ENCODE results near the gene GALT. TPM values are rescaled to one million over a fixed set of nuclear protein-coding genes. Genes with fewer than 3 reads are reported as not detected.

The GALT gene
- total RNA-seq (2016; rRNA removed; fragmentation: Illumina TruSeq; extraction: Trizol) (21.1 and 40.4 TPM in 2 replicates), polyA plus RNA-seq (2011; rRNA removed) (46.3 and 51.3 TPM in 2 replicates), polyA minus RNA-seq (2011; rRNA and poly(A)+ RNA removed; ENCODE audit: low replicate concordance) (27.4 and 44.3 TPM in 2 replicates), Bru-seq, nascent RNA (percentile 86 among the genes with signal in this experiment), BruChase-seq, experiment 1, labeled RNA remaining after a 6-hour chase (percentile 77 among the genes with signal in this experiment), BruChase-seq, experiment 2, labeled RNA remaining after a 2-hour chase (percentile 76 among the genes with signal in this experiment)
- total RNA-seq (2016; cell fraction: cytosol; rRNA removed; fragmentation: Illumina TruSeq; extraction: Trizol; ENCODE audit: low read depth) = 12.8 and 15.4 TPM in 2 replicates
- 21.8 and 38.8 TPM in 2 replicates for total RNA-seq (2016; cell fraction: insoluble cytoplasmic fraction; rRNA removed; fragmentation: Illumina TruSeq; extraction: Trizol)
- total RNA-seq (2016; cell fraction: membrane; rRNA removed; fragmentation: Illumina TruSeq; extraction: Trizol) = 13.8 and 14.2 TPM in 2 replicates
- total RNA-seq (2016; cell fraction: nucleus; rRNA removed; fragmentation: Illumina TruSeq; extraction: Trizol) = 46.8 and 57.0 TPM in 2 replicates
- 11.4 and 15.3 TPM in 2 replicates for polyA plus RNA-seq (2011; cell fraction: cytosol; rRNA removed)
- 271 and 279 TPM in 2 replicates for polyA plus RNA-seq (2011; cell fraction: nucleus; rRNA removed)
- 32.1 and 38.4 TPM in 2 replicates for polyA plus RNA-seq (2012)
- polyA plus RNA-seq (2016; cell fraction: cytosol; fragmentation: Illumina TruSeq; extraction: Trizol; ENCODE audit: low read depth) = 9.9 TPM in 2 replicates
- 26.1 and 30.6 TPM in 2 replicates for polyA plus RNA-seq (2016; cell fraction: insoluble cytoplasmic fraction; fragmentation: Illumina TruSeq; extraction: Trizol; ENCODE audit: low read depth)
- polyA plus RNA-seq (2016; cell fraction: membrane; fragmentation: Illumina TruSeq; extraction: Trizol; ENCODE audit: low read depth) = 10.9 and 13.1 TPM in 2 replicates
- 91.9 and 92.7 TPM in 2 replicates for polyA plus RNA-seq (2016; cell fraction: nucleus; fragmentation: Illumina TruSeq; extraction: Trizol; ENCODE audit: insufficient read depth, low read depth)
- polyA minus RNA-seq (2011; cell fraction: cytosol; rRNA and poly(A)+ RNA removed) = 4.0 and 5.6 TPM in 2 replicates
- polyA minus RNA-seq (2011; cell fraction: nucleus; rRNA and poly(A)+ RNA removed) = 68.1 and 83.3 TPM in 2 replicates
- long read RNA-seq, experiment 1, transcript GALT-201 (11 exons, 1,768 nt) = major isoform, 26 of 43 reads
- long read RNA-seq, experiment 1, partial matches to known transcripts = 2 of 43 reads
- long read RNA-seq, experiment 1, other reads (novel, unspliced or antisense) = 14 of 43 reads
- long read RNA-seq, experiment 2, transcript GALT-201 (11 exons, 1,768 nt) = major isoform, 15 of 36 reads
- long read RNA-seq, experiment 2, partial matches to known transcripts = 6 of 36 reads
- long read RNA-seq, experiment 2, other reads (novel, unspliced or antisense) = 15 of 36 reads

GRCh38 chr9:34646211-34647083 lies at the start of gene GALT:
TSS of gene GALT (plus strand) at chr9:34646675. CDS start at chr9:34646705, 30 bp downstream.
- peak; percentile 79 for FAIRE-seq
- Histone ChIP-seq H2AFZ (ENCODE audit: low read length) (no peak within 1 kb of the TSS), H3K4me2 (ENCODE audit: low read depth, low read length) (peak within 1 kb of the TSS; percentile 86), H3K27ac (ENCODE audit: extremely low read length, insufficient read depth, low read length) (peak within 1 kb of the TSS; percentile 95), H3K9ac (ENCODE audit: insufficient read depth, low read depth, low read length) (peak within 1 kb of the TSS; percentile 89), H3K9me3 (ENCODE audit: low read length) (no peaks in the 10 kb centered on the region), H3K36me3 (replicated peaks in 1 of 2; ENCODE audit: control insufficient read depth in 1 of 2, insufficient read depth in 2 of 2, low read length in 2 of 2) (peaks cover 8 to 18% of the 10 kb centered on the region in 2 experiments), H3K4me3 (replicated peaks in 1 of 3; ENCODE audit: insufficient read depth in 1 of 3, low read depth in 2 of 3, low read length in 3 of 3) (peak within 1 kb of the TSS; percentile 75 to 88 (median 78)), H3K4me1 (ENCODE audit: insufficient read depth, low read length) (peaks cover 75% of the 10 kb centered on the region), H4K20me1 (ENCODE audit: insufficient read depth, low read length) (no peaks in the 10 kb centered on the region), H3K79me2 (ENCODE audit: insufficient read depth, low read length) (peaks cover 16% of the 10 kb centered on the region), H3K27me3 (ENCODE audit: control insufficient read depth in 1 of 2, insufficient read depth in 2 of 2, low read length in 2 of 2) (no peaks in the 10 kb centered on the region; a peak in 1 of 5 replicates)
- peak; percentile 82 for ATAC-seq
- peak; percentile 87 for DNase-seq (ENCODE audit: low spot score)
- in situ Hi-C loops (cut with HindIII; ENCODE audit: extremely low pct_ligation_motif_present, low pct_unique_long_range_greater_than_20kb) (no loop called here), intact Hi-C loops (cut with micrococcal nuclease; ENCODE audit: unreplicated experiment) (no loop called here)
- POLR2A ChIA-PET = interaction anchor here (0.7 to 4.1 kb wide), 11 partner anchors 9 to 55 kb away, joined by 3 to 100 read pairs (median 4); partner anchors contain the start of genes ARID3C, CCL27, DCTN3 and RPP25L
- 1% methylated on average over 8 of the region's 43 CpGs for WGBS (ENCODE audit: low lambda C conversion rate)
- CTCF ChIA-PET (ENCODE audit: low intra/inter-chr PET ratio, low total read pairs) = interaction anchor here (1.6 to 2.7 kb wide), 4 partner anchors 9 to 55 kb away, joined by 4 to 12 read pairs (median 7); partner anchors contain the start of gene SIGMAR1
- BruUV-seq (replicated peaks) = no TSS peak
- 0 out of 2 replicates have a peak, but pooled peaks have one; percentile 34 for TF ChIP-seq SIX4 (CRISPR knock-in tag; IDR thresholded peaks at IDR 0.05)
- peak; percentile 78 for TF ChIP-seq ZNF589 (CRISPR knock-in tag; conservative IDR thresholded peaks at IDR 0.05)
- TF ChIP-seq ZNF501 (CRISPR knock-in tag; IDR thresholded peaks at IDR 0.05) = peak; percentile 91
- TF ChIP-seq ZFP41 (CRISPR knock-in tag; IDR thresholded peaks at IDR 0.05; ENCODE audit: borderline replicate concordance) = no peak; the same call in 1 of the 2 replicates
- peak; percentile 34 for TF ChIP-seq ZMYM4 (CRISPR knock-in tag; IDR thresholded peaks at IDR 0.05)
- TF ChIP-seq ZNF678 (CRISPR knock-in tag; IDR thresholded peaks at IDR 0.05) = no peak; the same call in 1 of the 2 replicates
- peak; percentile 82; the same call in 1 of the 2 replicates for TF ChIP-seq ZNF614 (CRISPR knock-in tag; IDR thresholded peaks at IDR 0.05; ENCODE audit: borderline replicate concordance)
- no peak for TF ChIP-seq SSRP1 (CRISPR knock-in tag; IDR thresholded peaks at IDR 0.05)
- peak; percentile 57; the same call in 1 of the 2 replicates for TF ChIP-seq ZNF121 (CRISPR knock-in tag; IDR thresholded peaks at IDR 0.05)
- peak; percentile 77 for TF ChIP-seq SALL1 (CRISPR knock-in tag; IDR thresholded peaks at IDR 0.05)
- peak; percentile 40; the same call in 1 of the 2 replicates for TF ChIP-seq GMEB1 (CRISPR knock-in tag; IDR thresholded peaks at IDR 0.05; ENCODE audit: borderline replicate concordance)
- TF ChIP-seq ZNF441 (CRISPR knock-in tag; IDR thresholded peaks at IDR 0.05; ENCODE audit: borderline replicate concordance) = peak; percentile 58; the same call in 1 of the 2 replicates
- no peak; the same call in 1 of the 2 replicates for TF ChIP-seq ZNF180 (CRISPR knock-in tag; IDR thresholded peaks at IDR 0.05; ENCODE audit: borderline replicate concordance, low read depth)

Measured in HepG2 (cell line).